Measurements from ENCODE around the gene NUMB.

DNA sequence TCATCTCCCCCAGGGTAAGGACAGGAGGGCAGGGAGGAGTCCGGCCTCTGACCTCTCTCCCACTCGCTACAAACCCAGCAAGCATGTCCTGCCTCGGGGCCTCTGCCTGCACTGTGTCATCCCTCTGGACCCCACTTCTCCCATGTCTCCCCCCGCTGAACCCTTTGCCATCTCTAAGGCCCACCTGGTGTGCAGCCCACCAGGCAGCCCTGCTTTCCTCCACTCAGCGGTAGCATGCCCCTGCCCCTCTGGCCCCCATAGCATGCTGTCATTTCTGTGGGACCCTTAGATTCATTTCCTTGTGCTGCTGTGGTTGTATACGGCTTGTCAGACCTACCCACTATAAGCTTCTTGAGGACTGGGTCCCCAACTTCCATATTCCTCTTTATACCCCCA, 203.3 kb downstream of the NUMB start:
- TF ChIP-seq FOXP2 (optimal IDR thresholded peaks at IDR 0.05; ENCODE audit: borderline replicate concordance, extremely low read depth, extremely low read length, insufficient read depth) (no peak), TAF1 (IDR thresholded peaks at IDR 0.05; ENCODE audit: borderline replicate concordance, insufficient read depth, low read length) (no peak)
- TF ChIP-seq, protein P1, sequence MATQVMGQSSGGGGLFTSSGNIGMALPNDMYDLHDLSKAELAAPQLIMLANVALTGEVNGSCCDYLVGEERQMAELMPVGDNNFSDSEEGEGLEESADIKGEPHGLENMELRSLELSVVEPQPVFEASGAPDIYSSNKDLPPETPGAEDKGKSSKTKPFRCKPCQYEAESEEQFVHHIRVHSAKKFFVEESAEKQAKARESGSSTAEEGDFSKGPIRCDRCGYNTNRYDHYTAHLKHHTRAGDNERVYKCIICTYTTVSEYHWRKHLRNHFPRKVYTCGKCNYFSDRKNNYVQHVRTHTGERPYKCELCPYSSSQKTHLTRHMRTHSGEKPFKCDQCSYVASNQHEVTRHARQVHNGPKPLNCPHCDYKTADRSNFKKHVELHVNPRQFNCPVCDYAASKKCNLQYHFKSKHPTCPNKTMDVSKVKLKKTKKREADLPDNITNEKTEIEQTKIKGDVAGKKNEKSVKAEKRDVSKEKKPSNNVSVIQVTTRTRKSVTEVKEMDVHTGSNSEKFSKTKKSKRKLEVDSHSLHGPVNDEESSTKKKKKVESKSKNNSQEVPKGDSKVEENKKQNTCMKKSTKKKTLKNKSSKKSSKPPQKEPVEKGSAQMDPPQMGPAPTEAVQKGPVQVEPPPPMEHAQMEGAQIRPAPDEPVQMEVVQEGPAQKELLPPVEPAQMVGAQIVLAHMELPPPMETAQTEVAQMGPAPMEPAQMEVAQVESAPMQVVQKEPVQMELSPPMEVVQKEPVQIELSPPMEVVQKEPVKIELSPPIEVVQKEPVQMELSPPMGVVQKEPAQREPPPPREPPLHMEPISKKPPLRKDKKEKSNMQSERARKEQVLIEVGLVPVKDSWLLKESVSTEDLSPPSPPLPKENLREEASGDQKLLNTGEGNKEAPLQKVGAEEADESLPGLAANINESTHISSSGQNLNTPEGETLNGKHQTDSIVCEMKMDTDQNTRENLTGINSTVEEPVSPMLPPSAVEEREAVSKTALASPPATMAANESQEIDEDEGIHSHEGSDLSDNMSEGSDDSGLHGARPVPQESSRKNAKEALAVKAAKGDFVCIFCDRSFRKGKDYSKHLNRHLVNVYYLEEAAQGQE (IDR thresholded peaks at IDR 0.05; ENCODE audit: insufficient read depth in 1 of 2, low read depth in 2 of 2, low read length in 2 of 2) = no peak

All from PFSK-1 (cell line).